ENCODE data around the gene ANKRD33B. TPM values are rescaled to one million over a fixed set of nuclear protein-coding genes. Genes with fewer than 3 reads are reported as not detected.

ANKRD33B gene
- total and polyA plus RNA-seq, 2 of the 13 experiments (the other 11 are each of a cell fraction or from before 2014, with no cell fraction given): 0.02 TPM; not detected in 1

GRCh38 chr5:10653751-10654400 is 90.0 kb downstream of the ANKRD33B start (continued):
- no peak for TF ChIP-seq ZNF407 (CRISPR knock-in tag; IDR thresholded peaks at IDR 0.05; ENCODE audit: not compliant biosample characterization)
- TF ChIP-seq ZBTB42 (CRISPR knock-in tag; IDR thresholded peaks at IDR 0.05): no peak

- H3K36me3 ChIP-seq (replicated peaks in 1 of 2; ENCODE audit: control insufficient read depth in 1 of 2, insufficient read depth in 2 of 2, low read length in 2 of 2): no peaks in the 10 kb centered on the region
- intact Hi-C loops (cut with micrococcal nuclease; ENCODE audit: unreplicated experiment) (no loop called here), in situ Hi-C loops (cut with HindIII; ENCODE audit: extremely low pct_ligation_motif_present, low pct_unique_long_range_greater_than_20kb) (no loop called here)
- no peak overlapping the region for H3K4me3 ChIP-seq (replicated peaks in 1 of 3; ENCODE audit: insufficient read depth in 1 of 3, low read depth in 2 of 3, low read length in 3 of 3)
- BruUV-seq (replicated peaks): no TSS peak
- no peak overlapping the region for H3K27ac ChIP-seq (ENCODE audit: extremely low read length, insufficient read depth, low read length)
- no peak for ATAC-seq
- no peaks in the 10 kb centered on the region for H3K79me2 ChIP-seq (ENCODE audit: insufficient read depth, low read length)
- H3K27me3 ChIP-seq (ENCODE audit: control insufficient read depth in 1 of 2, insufficient read depth in 2 of 2, low read length in 2 of 2): peaks cover 4 to 27% of the 10 kb centered on the region in 2 experiments; a peak in 3 of 5 replicates
- H3K9ac ChIP-seq (ENCODE audit: insufficient read depth, low read depth, low read length): no peak overlapping the region
- no peak for FAIRE-seq
- ChIA-PET POLR2A (no interaction called here), CTCF (ENCODE audit: low intra/inter-chr PET ratio, low total read pairs) (no interaction called here)
- H3K4me1 ChIP-seq (ENCODE audit: insufficient read depth, low read length): no peaks in the 10 kb centered on the region
- 71% methylated on average over 10 of the region's 13 CpGs for WGBS (ENCODE audit: low lambda C conversion rate)
- no peak for DNase-seq (ENCODE audit: low spot score)
- H2AFZ ChIP-seq (ENCODE audit: low read length): no peak overlapping the region
- no peaks in the 10 kb centered on the region for H4K20me1 ChIP-seq (ENCODE audit: insufficient read depth, low read length)
- H3K4me2 ChIP-seq (ENCODE audit: low read depth, low read length): no peak overlapping the region
- H3K9me3 ChIP-seq (ENCODE audit: low read length): no peaks in the 10 kb centered on the region
- TF ChIP-seq ZNF646 (CRISPR knock-in tag; IDR thresholded peaks at IDR 0.05): no peak
- no peak for TF ChIP-seq CBX5 (CRISPR knock-in tag; IDR thresholded peaks at IDR 0.05; ENCODE audit: borderline replicate concordance)
- no peak for TF ChIP-seq ZNF660 (CRISPR knock-in tag; IDR thresholded peaks at IDR 0.05; ENCODE audit: borderline replicate concordance, low read depth)
- TF ChIP-seq HMGA1 (CRISPR knock-in tag; conservative IDR thresholded peaks at IDR 0.05): no peak
- no peak for TF ChIP-seq PLRG1 (conservative IDR thresholded peaks at IDR 0.05)
- TF ChIP-seq MXD4 (CRISPR knock-in tag; IDR thresholded peaks at IDR 0.05): no peak
Observed at GRCh38 chr5:10654566-10654965, 90.7 kb downstream of the ANKRD33B start.
